Hepatocyte (in vitro differentiated cells): ENCODE data around the gene PAFAH1B1. TPM values are rescaled to one million over a fixed set of nuclear protein-coding genes. Genes with fewer than 3 reads are reported as not detected.

Experiments
- DNase-seq: peaks from one replicate; pipeline ENCODE4 v3.0.0-alpha.2; 2016; ENCODE audit warnings: low spot score
- H2AFZ ChIP-seq: fragments of 200-600 bp; sonication (generic); 2 replicates; pipeline ENCODE4 v1.6.0; 2016; ENCODE audit warnings: antibody characterized with exemption, mild to moderate bottlenecking
- H3K27ac ChIP-seq: fragments of 200-600 bp; sonication (generic); 2 replicates; pipeline ENCODE4 v1.5.1; 2016; ENCODE audit warnings: mild to moderate bottlenecking
- H3K27me3 ChIP-seq: fragments of 200-600 bp; sonication (generic); 2 replicates; pipeline ENCODE4 v1.6.1; 2016
- H3K36me3 ChIP-seq: fragments of 200-600 bp; sonication (generic); replicated peaks from 2 replicates; pipeline ENCODE4 v1.5.1; 2016; ENCODE audit warnings: low read depth; ENCODE audit not compliant: insufficient read depth
- H3K4me1 ChIP-seq: fragments of 200-600 bp; sonication (generic); 2 replicates; pipeline ENCODE4 v1.5.1; 2016; ENCODE audit warnings: mild to moderate bottlenecking, moderate library complexity; ENCODE audit not compliant: insufficient read depth
- H3K4me2 ChIP-seq: fragments of 200-600 bp; sonication (generic); 2 replicates; pipeline ENCODE4 v1.6.0; 2016
- H3K4me3 ChIP-seq: fragments of 200-600 bp; sonication (generic); 2 replicates; pipeline ENCODE4 v1.5.1; 2016; ENCODE audit warnings: mild to moderate bottlenecking
- H3K79me2 ChIP-seq: fragments of 200-600 bp; sonication (generic); 2 replicates; pipeline ENCODE4 v1.6.0; 2017; ENCODE audit warnings: mild to moderate bottlenecking
- H3K9me2 ChIP-seq: fragments of 200-600 bp; sonication (generic); replicated peaks from 2 replicates; pipeline ENCODE4 v1.6.0; 2017; ENCODE audit warnings: mild to moderate bottlenecking; ENCODE audit not compliant: insufficient read depth
- H3K9me3 ChIP-seq: fragments of 200-600 bp; sonication (generic); 2 replicates; pipeline ENCODE4 v1.5.1; 2016; ENCODE audit warnings: low read depth, mild to moderate bottlenecking
- H4K20me1 ChIP-seq: fragments of 200-600 bp; sonication (generic); 2 replicates; pipeline ENCODE4 v1.6.0; 2016; ENCODE audit warnings: mild to moderate bottlenecking; ENCODE audit not compliant: insufficient read depth, poor library complexity, severe bottlenecking
- CTCF ChIP-seq: fragments of 200-600 bp; sonication (generic); IDR thresholded peaks from 2 replicates; pipeline ENCODE4 v1.5.1; 2016; ENCODE audit warnings: antibody characterized with exemption, mild to moderate bottlenecking; ENCODE audit not compliant: poor library complexity
- EZH2 ChIP-seq: fragments of 200-600 bp; sonication (generic); IDR thresholded peaks from 2 replicates; pipeline ENCODE4 v1.6.1; 2016; ENCODE audit warnings: antibody characterized with exemption, mild to moderate bottlenecking, borderline replicate concordance
- EZH2phosphoT487 ChIP-seq: fragments of 200-600 bp; sonication (generic); IDR thresholded peaks from one replicate; pipeline ENCODE4 v1.6.1; 2018; ENCODE audit warnings: antibody characterized with exemption, mild to moderate bottlenecking, low read depth, moderate library complexity; ENCODE audit not compliant: unreplicated experiment, severe bottlenecking
- WGBS: methylation state at CpG from one replicate; pipeline ENCODE4 v1.1.6; 2016; ENCODE audit warnings: low lambda C conversion rate; ENCODE audit errors: missing lambda C conversion rate; 5-methylcytosine and 5-hydroxymethylcytosine counted together
- polyA plus RNA-seq: library from polyadenylated mRNA; unstranded; fragments of >200 nt; fragmentation: Nextera tagmentation; extraction: Ambion mirVana; gene quantifications from 2 replicates; pipeline ENCODE4 v1.2.1, GENCODE V29; 2016
- total RNA-seq: library from RNA; depleted of rRNA; stranded (reverse); fragments of >200 nt; gene quantifications from 2 replicates; pipeline ENCODE4 v1.2.3, GENCODE V29; 2014

PAFAH1B1 gene
- total and polyA plus RNA-seq, 2 experiments from 2014 or later: 37.5 to 91.8 TPM

DNA sequence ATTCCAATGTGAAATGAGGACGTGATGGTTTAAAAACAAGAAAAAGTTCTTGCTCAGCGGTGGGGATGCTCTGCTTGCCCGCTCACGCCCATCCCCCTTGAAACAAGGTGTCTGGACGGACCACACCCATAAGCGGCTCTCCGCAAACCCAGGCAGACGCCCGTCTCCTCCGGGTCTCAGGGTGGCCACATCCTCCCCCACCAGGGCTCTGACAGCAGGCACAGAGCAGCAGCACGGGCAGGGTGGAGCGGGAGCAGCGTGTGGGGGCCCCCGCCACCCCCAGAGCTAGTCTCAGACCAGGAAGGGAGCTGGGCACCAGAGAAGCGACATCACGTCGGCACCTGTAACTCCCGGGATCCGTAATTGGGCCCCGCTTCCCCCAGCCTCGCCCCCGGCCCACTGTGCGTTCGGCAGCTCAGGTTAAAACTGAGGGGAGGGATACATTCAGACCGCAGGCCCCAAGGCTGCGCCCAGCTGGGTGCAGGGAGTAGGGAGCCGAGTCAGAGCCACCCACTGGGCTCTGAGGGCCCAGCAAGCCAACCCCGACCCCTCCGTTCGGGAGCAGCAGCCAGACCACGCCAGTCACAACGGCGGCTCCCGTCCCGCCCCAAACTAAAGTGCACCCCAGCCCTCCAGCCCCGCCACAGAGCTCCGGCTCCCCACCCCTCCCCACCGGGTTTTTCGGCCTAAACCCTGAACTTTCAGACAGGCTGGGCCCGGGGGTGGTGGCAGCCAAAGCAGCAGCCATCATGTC is 96.1 kb downstream of the PAFAH1B1 start:
- TF ChIP-seq CTCF (no peak), EZH2phosphoT487 (no peak), EZH2 (no peak)
- H3K27me3 ChIP-seq: no peaks in the 10 kb centered on the region
- peaks cover 5% of the 10 kb centered on the region for H3K4me1 ChIP-seq
- no peaks in the 10 kb centered on the region for H4K20me1 ChIP-seq
- no peaks in the 10 kb centered on the region for H3K9me3 ChIP-seq
- no peak overlapping the region for H3K4me2 ChIP-seq
- WGBS: 81% methylated on average over 34 of the region's 40 CpGs
- H3K27ac ChIP-seq: peak overlapping the region; percentile 52
- H3K36me3 ChIP-seq: no peaks in the 10 kb centered on the region
- no peak overlapping the region for H2AFZ ChIP-seq
- H3K9me2 ChIP-seq: no peaks in the 10 kb centered on the region
- no peak overlapping the region for H3K4me3 ChIP-seq
- H3K79me2 ChIP-seq: no peaks in the 10 kb centered on the region
- DNase-seq: peak; percentile 23

- Histone ChIP-seq H3K4me3 (no peak overlapping the region), H3K27me3 (no peaks in the 10 kb centered on the region), H3K9me2 (no peaks in the 10 kb centered on the region), H3K4me1 (peaks cover 5% of the 10 kb centered on the region), H3K9me3 (no peaks in the 10 kb centered on the region), H4K20me1 (no peaks in the 10 kb centered on the region), H3K27ac (no peak overlapping the region), H2AFZ (no peak overlapping the region), H3K79me2 (no peaks in the 10 kb centered on the region), H3K36me3 (no peaks in the 10 kb centered on the region), H3K4me2 (no peak overlapping the region)
- peak; percentile 6 for DNase-seq
- no peak for TF ChIP-seq EZH2
- WGBS: 97% methylated on average over 52 of the region's 55 CpGs
Observed at GRCh38 chr17:2690165-2691068, 97.0 kb downstream of the PAFAH1B1 start.

DNA sequence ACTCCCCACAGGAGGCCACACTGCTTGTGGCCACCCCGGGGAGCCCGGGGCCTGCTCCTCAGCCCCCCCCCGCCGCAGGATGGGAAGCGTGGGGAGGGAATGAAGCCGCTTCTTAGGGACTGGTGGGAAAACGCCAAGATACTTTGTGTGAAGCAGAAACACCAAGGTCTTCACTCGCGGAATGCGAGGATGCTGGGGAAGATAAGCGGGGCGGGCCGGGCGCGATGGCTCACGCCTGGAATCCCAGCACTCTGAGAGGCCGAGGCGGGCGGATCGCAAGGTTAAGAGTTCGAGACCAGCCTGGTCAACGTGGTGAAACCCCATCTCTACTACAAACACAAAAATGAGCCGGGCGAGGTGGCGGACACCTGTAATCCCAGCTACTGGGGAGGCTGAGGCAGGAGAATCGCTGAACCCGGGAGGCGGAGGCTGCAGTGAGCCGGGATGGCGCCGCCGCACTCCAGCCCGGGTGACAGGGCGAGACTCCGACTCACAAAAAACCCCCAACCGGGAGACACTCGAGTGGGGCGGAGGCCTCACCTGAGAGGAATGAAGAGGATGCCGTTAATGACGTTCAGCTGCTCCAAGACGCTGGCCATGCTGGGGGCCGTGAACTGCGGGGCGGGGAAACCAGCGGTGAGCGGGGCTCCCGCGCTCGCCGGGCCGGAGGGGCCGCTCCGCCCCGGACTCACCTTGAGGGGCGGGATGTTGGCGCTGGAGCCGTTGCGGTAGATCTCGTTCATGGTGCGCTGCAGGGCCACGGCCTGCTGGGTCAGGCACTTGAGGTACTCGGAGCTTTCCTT is 97.8 kb downstream of the PAFAH1B1 start:
- TF ChIP-seq CTCF (no peak), EZH2 (no peak), EZH2phosphoT487 (no peak)
- Histone ChIP-seq H3K27ac (no peak overlapping the region), H3K4me3 (no peak overlapping the region), H4K20me1 (no peaks in the 10 kb centered on the region), H3K79me2 (no peaks in the 10 kb centered on the region), H3K9me2 (no peaks in the 10 kb centered on the region), H3K4me2 (no peak overlapping the region), H3K27me3 (no peaks in the 10 kb centered on the region), H3K9me3 (no peaks in the 10 kb centered on the region), H3K36me3 (no peaks in the 10 kb centered on the region), H3K4me1 (peaks cover 5% of the 10 kb centered on the region), H2AFZ (no peak overlapping the region)
- no peak for DNase-seq
- WGBS: 98% methylated on average over 40 of the region's 62 CpGs
